NOMO-1 treated with DMSO at 0.1 percent for 48 hours (cell line): ENCODE results near the gene POLR2C.
"Not testable (repeated sequence)": the region's sequence is repeated elsewhere in the genome, so short reads cannot be mapped to it uniquely, and the experiment has no call there.

ENCODE experiments used
- DNase-seq: peaks from one replicate; lab custom pipeline; 2025; ENCODE audit not compliant: unreplicated experiment; lab: John Stamatoyannopoulos, UW

POLR2C gene

DNA sequence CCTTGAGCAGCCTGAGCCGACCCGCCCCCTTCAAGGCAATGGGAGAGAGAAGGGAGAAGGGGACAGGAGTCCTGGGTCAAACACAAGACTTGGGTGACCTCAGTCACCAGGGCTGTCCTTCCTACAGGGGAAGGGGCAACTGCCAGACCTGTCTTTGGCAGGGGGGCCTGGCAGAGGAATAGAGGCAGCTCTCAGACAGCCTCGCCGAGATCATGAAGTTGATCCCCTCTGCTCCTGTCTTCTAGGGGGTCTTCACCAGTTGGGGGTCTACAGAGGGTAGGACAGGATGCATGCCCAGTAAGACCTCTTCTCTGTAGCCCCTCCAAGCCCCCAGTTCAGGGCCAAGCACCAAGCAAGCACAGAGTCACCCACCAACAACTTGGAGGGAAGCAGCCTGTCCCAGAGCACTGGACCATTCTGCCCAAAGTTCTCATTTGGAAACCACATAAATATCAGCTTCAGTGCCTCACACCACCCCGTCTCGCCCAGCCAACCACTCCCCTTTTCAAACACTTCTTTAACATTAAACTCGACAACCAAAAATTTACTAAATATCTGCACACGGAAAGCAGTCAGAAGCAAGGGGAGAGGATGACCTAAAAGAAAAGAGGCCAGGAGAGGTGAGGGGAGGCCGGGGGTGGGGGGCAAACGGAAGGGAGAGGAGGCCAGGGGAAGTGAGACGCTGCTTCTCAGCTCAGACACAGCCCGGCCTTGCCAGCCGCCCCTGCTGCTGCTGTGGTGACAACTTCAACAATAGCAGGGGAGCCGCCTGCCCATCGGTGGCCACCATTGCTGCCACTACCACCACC is 16.1 kb downstream of the POLR2C start:
- DNase-seq = no peak

DNA sequence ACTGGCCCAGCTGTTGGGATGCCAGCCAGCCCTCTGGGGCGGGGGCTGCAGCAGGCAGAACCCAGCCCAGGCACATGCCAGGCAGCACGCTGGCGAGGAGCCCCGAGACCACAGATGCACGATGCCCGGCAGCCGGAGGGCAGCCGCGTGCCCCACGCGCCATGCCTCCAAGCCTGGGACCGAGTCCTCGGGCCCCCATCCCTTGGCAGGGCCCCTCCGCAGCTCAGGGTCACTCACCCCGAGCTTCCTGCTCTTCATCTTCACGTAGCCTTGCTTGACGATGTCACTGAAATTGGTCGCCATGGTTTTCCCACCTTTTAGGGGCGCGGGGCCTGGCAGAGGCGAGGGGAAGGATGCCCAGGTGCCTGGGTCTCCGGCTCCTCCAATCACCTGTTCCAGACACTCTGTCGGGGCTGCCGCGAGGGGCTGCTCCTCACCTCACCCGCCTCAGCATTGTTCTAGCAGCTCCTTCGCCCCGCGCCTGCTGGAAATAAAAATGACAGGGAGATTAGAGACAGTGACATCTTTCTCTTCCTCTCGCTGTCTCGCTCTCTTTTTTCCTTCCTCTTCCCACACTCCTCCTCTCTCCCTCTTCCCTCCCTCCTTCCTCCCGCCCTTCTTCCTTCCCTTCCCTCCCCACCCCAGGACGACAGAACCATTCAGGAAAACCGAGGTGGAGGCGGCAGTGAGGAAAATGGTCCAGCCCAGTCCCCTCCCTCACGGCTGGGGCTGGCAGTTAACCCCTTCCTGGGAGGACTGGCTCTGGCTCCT is 16.9 kb downstream of the POLR2C start:
- no peak for DNase-seq

DNA sequence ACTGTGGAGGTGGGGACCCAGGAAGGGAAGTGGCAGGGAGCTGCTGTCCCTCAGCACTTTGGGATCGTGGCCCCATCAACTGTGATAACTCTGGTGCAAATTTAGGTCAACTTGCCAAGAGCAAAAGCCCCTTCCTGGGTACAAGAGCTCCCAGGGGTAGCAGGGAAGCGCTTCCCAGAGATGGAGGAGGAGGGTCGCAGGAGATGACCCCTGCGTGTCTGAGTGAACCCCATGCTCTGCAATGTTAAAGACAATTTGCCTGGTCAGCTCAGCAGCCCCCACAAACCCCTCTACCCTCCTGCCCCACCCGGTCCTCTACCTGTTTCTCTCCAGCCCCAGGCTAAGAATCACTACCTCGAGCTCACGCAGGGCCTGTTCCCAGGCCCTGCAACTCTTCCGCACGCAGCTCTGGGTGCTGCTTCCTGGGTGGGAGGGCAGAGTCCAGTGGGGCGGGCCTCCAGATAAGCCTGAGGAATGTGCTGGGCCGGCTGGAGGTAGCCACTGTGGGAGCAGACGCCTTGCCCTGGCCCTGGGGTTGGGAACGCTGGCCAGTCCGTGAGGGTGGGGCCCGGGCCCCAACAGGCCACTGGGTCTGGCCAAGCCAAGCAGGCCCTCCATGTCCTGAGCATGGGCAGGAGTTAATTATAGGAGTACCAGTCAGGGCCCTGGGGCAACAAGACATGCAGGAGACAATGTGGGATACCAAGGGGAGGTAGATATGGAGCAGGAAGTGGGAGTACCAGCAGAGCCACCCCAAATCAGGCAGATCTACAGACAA is 17.7 kb downstream of the POLR2C start:
- no peak for DNase-seq

DNA sequence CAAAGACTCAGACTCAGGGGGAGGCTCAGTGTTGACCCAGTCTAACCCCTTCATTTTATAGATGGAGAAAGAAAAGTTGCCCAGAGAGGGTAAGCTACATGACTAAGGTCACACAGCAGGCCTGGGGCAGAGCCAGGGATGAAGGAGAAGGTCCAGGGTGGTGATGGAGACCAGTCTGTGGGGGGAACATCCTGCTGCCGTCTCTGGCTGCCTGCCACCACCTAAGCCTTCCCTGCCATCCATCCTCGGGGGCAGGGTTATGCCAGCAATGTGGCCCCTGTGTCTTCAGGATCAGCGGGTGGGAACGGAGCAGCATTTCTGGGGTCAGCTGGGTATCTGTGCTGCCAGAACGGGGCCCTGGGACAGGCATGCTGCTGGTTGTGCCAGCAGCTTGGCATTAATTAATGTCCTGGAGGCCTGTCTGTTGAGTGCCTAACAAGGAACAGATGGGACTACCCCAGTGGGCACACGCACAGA is 18.3 kb downstream of the POLR2C start:
- no peak for DNase-seq

DNA sequence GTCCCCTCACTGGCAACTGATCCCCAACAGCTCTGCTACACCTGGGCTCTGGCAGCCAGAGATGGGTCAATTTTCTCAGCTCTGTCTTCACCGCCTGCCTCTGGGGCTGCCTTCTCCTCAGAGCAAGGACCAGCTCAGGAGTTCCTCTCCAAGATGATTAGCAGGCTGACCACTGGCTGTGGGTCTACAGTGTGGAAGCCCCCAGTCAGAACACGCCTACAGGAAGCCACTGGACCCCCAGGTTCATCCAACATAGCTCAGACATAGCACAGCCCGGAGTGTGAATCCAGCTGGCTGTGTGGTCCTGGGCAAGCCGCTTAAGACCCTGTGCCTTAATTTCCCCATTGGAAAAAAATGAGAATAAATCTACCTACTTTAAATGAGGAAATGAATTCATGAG is 18.9 kb downstream of the POLR2C start:
- DNase-seq = no peak

DNA sequence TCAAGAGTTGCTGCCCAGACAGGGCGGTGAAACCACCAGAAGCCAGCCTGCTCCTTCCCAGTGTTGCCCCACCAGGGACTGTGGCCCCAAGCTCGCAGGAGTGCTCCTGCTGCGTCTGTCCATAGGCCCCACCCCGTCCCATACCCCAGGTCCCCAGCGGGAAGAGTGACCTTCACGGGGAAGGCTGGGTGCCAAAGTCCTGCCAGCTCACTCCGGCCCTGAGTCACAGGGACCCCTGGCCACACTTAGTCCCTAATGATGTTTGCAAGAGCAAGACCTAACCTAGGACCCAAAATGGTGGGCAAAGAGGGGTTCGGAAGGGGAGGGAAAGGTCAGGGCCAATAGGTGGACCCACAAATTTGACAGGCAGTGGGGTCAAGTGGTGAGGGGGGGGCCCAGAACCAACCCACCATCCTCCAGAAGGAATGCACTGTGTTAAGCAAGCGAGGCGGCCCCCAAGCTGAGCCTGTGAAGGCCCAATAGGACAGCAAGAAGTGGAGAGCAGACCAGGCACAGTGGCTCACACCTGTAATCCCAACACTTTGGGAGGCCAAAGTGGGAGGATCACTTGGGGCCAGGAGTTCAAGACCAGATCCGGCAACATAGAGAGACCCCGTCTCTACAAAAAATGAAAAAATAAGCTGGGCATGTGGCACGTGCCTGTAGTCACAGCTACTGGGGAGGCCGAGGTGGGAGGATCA is 20.5 kb downstream of the POLR2C start:
- no peak for DNase-seq

DNA sequence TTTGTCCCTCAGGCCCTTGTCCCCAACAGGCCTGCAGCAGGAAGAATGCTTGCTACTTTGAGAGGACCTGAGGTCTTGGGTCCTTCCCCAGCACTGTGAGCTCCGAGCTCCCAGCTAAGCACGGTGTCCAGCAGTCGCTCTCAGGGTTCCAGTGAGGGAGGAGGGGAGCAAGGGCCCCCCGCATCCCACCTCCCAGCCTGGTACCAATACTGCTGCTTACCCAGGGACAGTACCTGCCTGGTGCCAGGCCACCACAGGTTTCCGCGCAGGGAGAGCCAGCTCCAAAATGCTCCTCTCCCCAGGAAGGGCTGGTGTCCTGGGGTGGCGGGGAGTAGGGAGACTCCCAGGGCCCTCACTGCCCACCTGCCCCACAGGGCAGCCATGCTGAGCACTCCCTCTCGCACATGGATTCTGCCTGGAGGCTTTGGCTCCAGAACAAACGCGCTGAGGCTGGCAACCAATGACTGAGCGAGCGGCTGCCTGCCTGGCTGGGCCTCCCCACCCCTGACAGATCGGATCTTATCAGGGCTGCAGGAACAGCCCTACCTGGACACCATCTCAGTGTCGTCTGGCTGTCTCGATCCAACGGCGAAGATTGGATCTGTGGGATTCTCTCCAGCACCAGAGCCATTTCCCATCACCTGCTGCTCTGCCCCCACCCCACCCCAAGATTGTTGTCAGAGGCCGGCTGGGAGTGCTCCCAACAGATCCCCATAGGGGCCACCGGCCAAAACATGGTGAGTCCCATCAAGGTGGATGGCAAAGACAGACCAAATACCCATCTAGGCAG is 21.4 kb downstream of the POLR2C start:
- DNase-seq = no peak

DNA sequence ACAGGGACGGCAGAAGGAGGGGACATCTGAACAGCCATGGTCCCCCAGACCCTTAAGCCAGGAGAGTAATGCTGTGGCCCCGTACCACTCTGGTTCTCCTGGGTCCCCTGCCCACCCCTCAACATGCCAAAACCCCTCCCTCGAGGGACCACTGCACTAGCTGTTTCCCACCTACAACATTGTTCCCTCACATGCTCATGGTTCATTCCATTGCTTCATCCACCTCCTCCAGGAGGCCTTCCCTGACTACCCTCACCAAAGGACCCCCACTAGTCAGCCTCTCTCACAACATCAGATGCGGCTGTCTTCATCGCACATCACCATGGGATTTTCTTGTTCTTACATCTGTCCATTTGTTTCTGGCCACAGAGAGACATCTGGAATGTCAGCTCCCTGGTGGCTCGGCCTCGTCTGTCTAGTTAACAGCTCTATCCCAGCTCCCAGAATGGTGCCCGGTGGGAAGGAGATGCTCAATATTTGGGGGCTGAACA is 22.1 kb downstream of the POLR2C start:
- no peak for DNase-seq

DNA sequence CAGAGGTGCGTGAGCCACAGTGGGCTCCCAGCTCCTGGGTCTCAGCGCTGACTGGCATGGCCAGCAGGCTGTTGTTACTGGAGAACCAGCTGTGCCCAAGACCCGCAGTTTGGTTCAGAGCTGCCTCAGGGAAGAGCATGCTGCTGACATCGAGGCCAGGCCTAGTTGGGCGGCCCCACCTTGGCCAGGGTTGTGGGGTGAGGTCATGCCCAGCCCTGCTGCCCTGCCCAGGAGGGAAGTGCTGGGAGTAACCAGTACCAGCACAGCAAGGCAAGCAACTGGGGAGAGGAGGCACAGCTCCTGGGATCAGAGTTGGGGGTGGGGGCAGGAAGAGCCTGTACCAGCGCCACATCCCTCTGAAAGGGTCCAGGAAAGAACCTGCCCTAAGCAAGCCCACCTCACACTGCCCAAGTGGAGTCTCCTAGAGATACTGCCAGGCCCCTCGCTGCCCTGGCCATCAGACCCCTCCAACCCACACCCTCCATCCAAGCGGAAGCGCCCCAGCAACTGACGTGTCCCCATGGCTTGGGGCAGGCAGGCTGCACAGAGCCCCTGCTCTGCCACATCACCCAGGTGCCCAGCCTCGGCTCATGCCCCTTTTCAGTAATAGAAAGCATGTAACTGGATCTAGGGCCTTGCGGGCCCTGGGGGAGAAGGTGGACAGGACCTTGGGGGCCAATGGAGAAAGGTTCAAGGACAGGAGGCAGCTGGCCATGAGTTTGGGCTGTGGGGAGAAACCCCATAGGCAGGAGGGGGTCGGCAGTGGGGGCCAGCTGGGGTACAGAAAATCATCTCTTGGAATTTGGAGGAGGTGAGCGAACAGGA is 22.8 kb downstream of the POLR2C start:
- no peak for DNase-seq

DNA sequence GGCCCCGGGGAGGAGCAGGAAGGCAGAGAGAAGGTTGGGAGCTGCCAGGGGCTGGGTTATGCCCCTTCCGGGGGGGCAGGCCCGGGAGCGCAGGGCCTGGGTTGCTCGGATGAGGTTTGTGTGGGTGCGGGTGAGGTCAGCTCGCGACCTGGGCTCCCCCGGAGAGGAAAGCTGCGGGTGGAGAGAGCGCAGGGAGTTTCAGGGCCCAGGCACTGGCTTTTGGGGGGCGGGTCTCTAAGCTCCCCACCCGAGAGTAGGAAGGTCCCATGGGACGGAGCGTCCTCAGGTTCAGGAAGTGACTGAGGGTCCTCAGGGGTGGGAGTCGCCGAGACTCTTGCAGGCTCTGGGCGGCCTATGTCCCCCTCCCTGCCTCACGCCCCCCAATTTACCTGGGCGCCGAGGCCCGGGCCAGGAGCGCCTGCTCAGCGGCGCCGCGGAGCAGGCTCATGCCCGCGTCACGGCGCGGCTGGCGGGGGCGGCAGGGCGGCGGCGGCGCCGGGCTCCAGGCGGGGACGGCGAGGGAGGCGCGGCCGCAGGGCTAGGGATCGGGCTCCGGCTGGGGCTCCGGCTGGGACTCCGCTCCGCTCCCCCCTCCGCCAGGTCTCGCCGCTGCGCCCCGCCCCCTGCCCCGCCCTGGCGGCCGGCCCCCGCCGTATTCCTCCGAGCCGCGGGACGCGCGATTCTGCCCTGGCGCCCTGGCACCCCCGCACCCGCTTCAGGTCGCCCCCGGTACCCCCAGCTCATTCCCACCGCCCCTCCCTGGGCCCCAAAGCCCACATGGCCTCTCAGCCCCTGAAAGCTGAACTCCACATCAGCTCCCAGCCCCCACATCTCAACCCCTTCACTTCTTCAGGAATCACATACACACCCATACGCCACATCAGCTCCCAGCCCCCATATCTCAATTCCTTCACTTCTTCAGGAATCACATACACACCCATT is 23.7 kb downstream of the POLR2C start, which contains the start of gene DOK4:
TSS of gene DOK4 (minus strand) at position 578 of the 942 bp plus-strand sequence. CDS start 6,986 bp downstream, outside the sequence.
- DNase-seq = peak; percentile 51

DNA sequence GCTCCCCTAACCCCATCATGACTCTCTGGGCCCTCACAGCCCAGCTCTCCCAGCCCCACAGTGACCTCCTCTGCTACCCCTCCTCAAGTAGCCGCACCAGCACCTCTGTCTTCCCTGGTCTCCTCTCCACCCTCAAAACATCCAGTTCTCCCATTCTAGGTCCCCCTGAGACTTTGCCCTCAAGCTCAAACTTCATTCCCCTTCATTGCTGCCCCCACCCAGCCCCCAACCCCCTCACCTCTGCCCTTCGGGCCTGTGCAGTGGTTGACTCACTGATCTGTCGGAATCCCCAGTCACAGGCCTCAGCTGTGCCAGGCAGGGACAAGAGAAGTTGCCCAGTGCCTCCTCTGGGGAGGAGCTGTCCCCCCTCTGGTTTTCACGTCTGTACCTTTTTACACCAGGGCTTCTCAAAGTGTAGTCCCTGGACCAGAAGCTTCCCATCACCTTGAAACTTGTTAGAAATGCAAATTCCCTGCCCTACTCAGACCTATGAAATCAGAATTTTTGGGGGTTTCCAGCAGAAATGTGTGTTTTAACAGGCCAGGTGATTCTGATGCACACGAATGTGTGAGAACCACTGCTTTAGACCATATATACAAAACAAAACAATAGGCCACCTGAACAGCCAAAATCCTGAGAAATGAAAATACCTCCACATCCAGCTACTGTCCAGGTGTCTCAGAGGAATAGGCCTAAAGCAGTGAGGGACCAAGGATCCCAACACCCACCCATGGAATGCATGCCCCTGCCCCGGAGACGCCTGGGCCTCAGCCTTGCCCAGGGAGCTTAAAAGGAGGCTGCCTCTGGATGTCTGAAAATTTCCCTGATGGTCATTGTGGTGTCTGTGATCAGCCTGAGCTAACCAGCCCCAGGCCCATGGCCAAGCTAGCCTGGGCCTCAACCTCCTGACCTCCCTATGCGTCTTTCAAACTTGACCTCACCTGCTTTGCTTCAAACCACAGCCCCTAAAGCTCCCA is 24.7 kb downstream of the POLR2C start:
- no peak for DNase-seq

DNA sequence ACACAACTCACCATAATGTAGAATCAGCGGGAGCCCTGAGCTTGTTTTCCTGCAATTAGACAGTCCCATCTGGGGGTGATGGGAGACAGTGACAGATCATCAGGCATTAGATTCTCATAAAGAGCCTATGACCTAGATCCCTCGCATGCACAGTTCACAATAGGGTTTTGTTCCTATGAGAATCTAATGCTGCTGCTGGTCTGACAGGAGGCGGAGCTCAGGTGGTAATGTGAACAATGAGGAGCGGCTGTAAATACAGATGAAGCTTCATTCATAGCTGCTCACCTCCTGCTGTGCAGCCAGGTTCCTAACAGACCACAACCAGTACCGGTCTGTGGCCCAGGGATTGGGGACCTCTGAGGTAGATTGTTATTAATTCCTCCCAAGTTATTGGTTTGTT is 26.8 kb downstream of the POLR2C start:
- no peak for DNase-seq

DNA sequence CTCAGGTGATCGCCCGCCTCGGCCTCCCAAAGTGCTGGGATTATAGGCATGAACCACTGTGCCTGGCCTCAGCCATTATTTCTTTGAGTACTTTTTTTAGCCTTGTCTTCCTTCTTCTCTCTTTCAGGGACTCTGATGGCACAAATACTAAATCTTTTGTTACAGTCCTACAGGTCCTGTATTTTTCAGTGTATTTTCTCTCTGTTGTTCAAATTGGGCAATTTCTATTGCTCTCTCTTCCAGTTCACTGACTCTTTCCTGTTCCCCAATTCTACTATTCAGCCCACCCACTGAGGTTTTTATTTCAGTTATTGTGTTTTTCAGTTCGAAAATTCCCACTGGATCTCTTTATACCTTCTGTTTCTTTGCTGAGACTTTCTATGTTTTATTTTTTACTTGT is 31.3 kb downstream of the POLR2C start:
- peak; percentile 3 for DNase-seq

DNA sequence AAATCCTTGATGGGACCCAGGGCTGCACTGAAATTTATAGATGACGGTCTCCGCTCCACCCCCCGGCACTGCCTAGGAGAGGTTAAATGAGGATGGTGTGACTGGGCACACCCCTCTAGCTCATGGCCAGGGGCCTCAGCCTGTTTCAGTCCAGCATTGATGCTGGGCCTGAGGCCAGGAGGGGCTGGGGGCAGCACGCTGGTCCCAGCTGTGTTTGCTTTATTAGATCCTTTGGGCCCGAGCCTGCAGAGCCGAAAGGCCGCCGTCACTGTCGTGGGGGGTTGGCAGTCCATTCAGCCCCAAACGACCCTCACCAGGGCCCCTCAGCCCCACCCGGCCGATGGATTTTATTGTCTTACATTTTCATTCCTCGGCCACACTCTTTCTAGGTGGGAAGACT is 34.6 kb downstream of the POLR2C start:
- DNase-seq = no peak

DNA sequence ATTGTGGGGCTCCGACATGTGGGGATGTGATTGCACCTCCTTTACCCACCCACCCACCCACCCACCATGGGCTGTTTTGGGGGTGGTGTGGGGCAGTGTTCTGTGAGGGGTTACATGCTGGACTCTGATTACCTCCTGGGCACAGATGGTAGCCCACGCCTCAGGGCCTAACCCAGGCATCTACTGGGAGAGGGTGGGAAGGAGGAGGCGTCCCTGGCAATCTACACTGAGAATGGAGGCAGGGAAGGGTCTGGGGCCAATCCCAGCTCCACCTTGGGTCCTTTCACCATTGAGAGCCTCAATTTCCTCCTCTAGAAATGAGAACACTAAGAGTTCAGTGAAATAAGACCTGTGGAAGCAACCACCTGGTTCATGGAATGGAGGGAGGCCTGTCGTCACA is 35.6 kb downstream of the POLR2C start:
- no peak for DNase-seq

DNA sequence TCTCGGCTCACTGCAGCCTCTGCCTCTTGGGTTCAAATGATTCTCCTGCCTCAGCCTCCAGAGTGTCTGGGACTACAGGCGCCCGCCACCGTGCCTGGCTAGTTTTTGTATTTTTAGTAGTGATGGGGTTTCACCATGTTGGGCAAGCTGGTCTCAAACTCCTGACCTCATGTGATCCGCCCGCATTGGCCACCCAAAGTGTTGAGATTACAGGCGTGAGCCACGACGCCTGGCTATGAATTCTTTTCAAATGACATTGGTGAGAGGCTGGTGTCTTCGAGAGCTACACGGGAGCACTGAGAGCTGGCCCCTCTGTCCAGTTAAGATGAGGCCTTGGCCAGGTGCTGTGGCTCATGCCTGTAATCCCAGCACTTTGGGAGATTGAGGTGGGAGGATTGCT is 37.5 kb downstream of the POLR2C start:
- not testable (repeated sequence) for DNase-seq
